HCT116 (cell line): ENCODE results near the gene LSP1. TPM values are rescaled to one million over a fixed set of nuclear protein-coding genes. Genes with fewer than 3 reads are reported as not detected.

Experiments used
- ATAC-seq: fragments of 200-7000 bp; cut with Tn5 transposase; 2 replicates; pipeline ENCODE4 v1.9.1; 2020; ENCODE audit warnings: mild to moderate bottlenecking, moderate library complexity
- BruUV-seq: library from RNA; stranded (reverse); fragments of 400-500 nt; replicated peaks from 2 replicates; lab custom pipeline; 2021; lab: Mats Ljungman, UMichigan
- CTCF ChIA-PET: fragments of 300-600 bp; sonication (Branson Sonifier 250); formaldehyde crosslinking; loops from one replicate; lab custom pipeline; 2021; ENCODE audit warnings: antibody characterized with exemption; lab: Charles Lee
- POLR2A ChIA-PET: fragments of 300-600, 350-600 bp; sonication (Branson Sonifier 250); formaldehyde crosslinking; loops from one replicate; lab custom pipeline; 2021; ENCODE audit warnings: antibody characterized with exemption; lab: Charles Lee
- RAD21 ChIA-PET, 2 experiments: fragments of 300-600 bp; sonication (Branson Sonifier 250); formaldehyde crosslinking; loops; one replicate each; lab custom pipeline; 2023; ENCODE audit warnings: low total read pairs in 2 of 2; ENCODE audit not compliant: uncharacterized antibody in 2 of 2, unreplicated experiment in 2 of 2, low non-redundant PET in 1 of 2; lab: Charles Lee
- DNase-seq: peaks from one replicate; pipeline ENCODE4 v3.0.0-alpha.2; 2010; ENCODE audit warnings: low read depth, low spot score
- H2AFZ ChIP-seq: fragments of 200-600 bp; shearing (Covaris generic), sonication (generic); 2 replicates; pipeline ENCODE4 v1.6.1; 2017; ENCODE audit warnings: low read depth, mixed run types, mixed read lengths, antibody characterized with exemption, low read length; ENCODE audit not compliant: poor library complexity, severe bottlenecking
- H3K27ac ChIP-seq: 2 replicates; pipeline ENCODE4 v1.5.1; 2012; ENCODE audit warnings: low read depth, low read length
- H3K27me3 ChIP-seq: fragments of 200-600 bp; sonication (generic); 2 replicates; pipeline ENCODE4 v1.6.1; 2016; ENCODE audit warnings: mixed run types, low read length, mixed read lengths; ENCODE audit not compliant: insufficient read depth
- H3K36me3 ChIP-seq, 2 experiments: fragments of 200-500 bp in 1 of 2; fragments of 200-600 bp in 1 of 2; sonication (Bioruptor generic) in 1 of 2; sonication (generic) in 1 of 2; 2 replicates each; pipeline versions ENCODE4 v1.5.1 to v1.6.1; 2014 to 2016; ENCODE audit warnings: low read length in 2 of 2, inconsistent platforms in 1 of 2, mixed read lengths in 1 of 2, mixed run types in 1 of 2; ENCODE audit not compliant: insufficient read depth in 2 of 2, control insufficient read depth in 1 of 2
- H3K4me1 ChIP-seq, 2 experiments: fragments of 200-600 bp in 1 of 2; sonication (generic) in 1 of 2; 2 replicates each; pipeline versions ENCODE4 v1.5.1 to v1.6.1; 2012 to 2017; ENCODE audit warnings: low read length in 2 of 2, inconsistent platforms in 1 of 2, mild to moderate bottlenecking in 1 of 2, mixed read lengths in 1 of 2, mixed run types in 1 of 2, moderate library complexity in 1 of 2; ENCODE audit not compliant: insufficient read depth in 2 of 2, control insufficient read depth in 1 of 2
- H3K4me2 ChIP-seq: fragments of 200-600 bp; sonication (generic); 2 replicates; pipeline ENCODE4 v1.6.1; 2017; ENCODE audit warnings: mixed run types, low read length, mixed read lengths
- H3K4me3 ChIP-seq, 2 experiments: fragments of 200-600 bp in 1 of 2; sonication (generic) in 1 of 2; replicated peaks in 1 of 2; 2 replicates each; pipeline ENCODE4 v1.5.1; 2011 to 2016; ENCODE audit warnings: low read length in 2 of 2, control low read depth in 1 of 2, low read depth in 1 of 2, mild to moderate bottlenecking in 1 of 2, mixed read lengths in 1 of 2, mixed run types in 1 of 2
- H3K79me2 ChIP-seq: fragments of 200-600 bp; sonication (generic); 2 replicates; pipeline ENCODE4 v1.6.1; 2017; ENCODE audit warnings: mild to moderate bottlenecking, mixed run types, low read length, moderate library complexity, mixed read lengths; ENCODE audit not compliant: insufficient read depth
- H3K9ac ChIP-seq: fragments of 200-600 bp; sonication (generic); 2 replicates; pipeline ENCODE4 v1.6.1; 2016; ENCODE audit warnings: low read length, mixed read lengths
- H3K9me2 ChIP-seq: fragments of 200-600 bp; sonication (generic), shearing (Covaris generic); 2 replicates; pipeline ENCODE4 v1.6.1; 2017; ENCODE audit warnings: mixed run types, mild to moderate bottlenecking, moderate library complexity; ENCODE audit not compliant: insufficient read depth
- H3K9me3 ChIP-seq, 2 experiments: fragments of 200-500 bp in 1 of 2; fragments of 200-600 bp in 1 of 2; sonication (Bioruptor generic) in 1 of 2; sonication (generic) in 1 of 2; 2 replicates each; pipeline ENCODE4 v1.6.1; 2014 to 2017; ENCODE audit warnings: low read length in 2 of 2, mixed read lengths in 2 of 2, inconsistent platforms in 1 of 2, low read depth in 1 of 2, mild to moderate bottlenecking in 1 of 2, mixed run types in 1 of 2, moderate library complexity in 1 of 2; ENCODE audit not compliant: control insufficient read depth in 1 of 2, insufficient read depth in 1 of 2
- H4K20me1 ChIP-seq: fragments of 200-600 bp; sonication (generic), shearing (Covaris generic); 2 replicates; pipeline ENCODE4 v1.6.1; 2017; ENCODE audit warnings: mixed run types, mild to moderate bottlenecking, moderate library complexity; ENCODE audit not compliant: insufficient read depth
- CEBPB ChIP-seq: IDR thresholded peaks from 2 replicates; pipeline ENCODE4 v1.6.1; 2012; ENCODE audit warnings: low read depth
- CTCF ChIP-seq, 3 experiments: fragments of 200-600 bp in 1 of 3; sonication (generic) in 1 of 3; IDR thresholded peaks in 2 of 3; conservative IDR thresholded peaks in 1 of 3; 2 replicates each; pipeline ENCODE4 v1.5.1; 2012 to 2017; ENCODE audit warnings: low read depth in 2 of 3, low read length in 2 of 3, antibody characterized with exemption in 1 of 3, borderline replicate concordance in 1 of 3, control low read depth in 1 of 3, mild to moderate bottlenecking in 1 of 3, mixed read lengths in 1 of 3, mixed run types in 1 of 3, moderate library complexity in 1 of 3; ENCODE audit not compliant: insufficient read depth in 1 of 3
- EGR1 ChIP-seq: IDR thresholded peaks from 2 replicates; pipeline ENCODE4 v1.6.1; 2012; ENCODE audit warnings: low read depth
- ELF1 ChIP-seq: IDR thresholded peaks from 2 replicates; pipeline ENCODE4 v1.6.1; 2012; ENCODE audit warnings: low read depth, borderline replicate concordance
- EZH2phosphoT487 ChIP-seq: fragments of 200-600 bp; IDR thresholded peaks from 2 replicates; pipeline ENCODE4 v1.6.1; 2018; ENCODE audit warnings: antibody characterized with exemption, borderline replicate concordance
- FOSL1 ChIP-seq: IDR thresholded peaks from 2 replicates; pipeline ENCODE4 v1.6.1; 2012; ENCODE audit warnings: low read depth
- JUND ChIP-seq: IDR thresholded peaks from 2 replicates; pipeline ENCODE4 v1.6.1; 2012
- POLR2A ChIP-seq: IDR thresholded peaks from 2 replicates; pipeline ENCODE4 v1.7.0; 2011; ENCODE audit warnings: borderline replicate concordance; ENCODE audit not compliant: insufficient read depth, insufficient read length; ENCODE audit errors: extremely low read depth
- RAD21 ChIP-seq: IDR thresholded peaks from 2 replicates; pipeline ENCODE4 v1.6.1; 2012; ENCODE audit warnings: low read depth, mild to moderate bottlenecking
- REST ChIP-seq: IDR thresholded peaks from 2 replicates; pipeline ENCODE4 v1.6.1; 2012; ENCODE audit warnings: low read depth
- SIN3A ChIP-seq: IDR thresholded peaks from 2 replicates; pipeline ENCODE4 v1.6.1; 2012; ENCODE audit warnings: low read depth
- SP1 ChIP-seq: IDR thresholded peaks from 2 replicates; pipeline ENCODE4 v1.6.1; 2012; ENCODE audit warnings: low read depth
- TCF7L2 ChIP-seq: IDR thresholded peaks from 2 replicates; pipeline ENCODE4 v1.7.0; 2011; ENCODE audit warnings: borderline replicate concordance, inconsistent platforms; ENCODE audit not compliant: insufficient read depth, insufficient read length; ENCODE audit errors: extremely low read depth
- YY1 ChIP-seq: IDR thresholded peaks from 2 replicates; pipeline ENCODE4 v1.6.1; 2011; ENCODE audit warnings: low read length, low read depth, moderate library complexity, mild to moderate bottlenecking; ENCODE audit not compliant: insufficient replicate concordance; ENCODE audit errors: extremely low read depth
- ZNF274 ChIP-seq: fragments of 200-500 bp; sonication (Bioruptor generic); IDR thresholded peaks from 2 replicates; pipeline ENCODE4 v1.6.1; 2014; ENCODE audit warnings: mild to moderate bottlenecking, low read depth, low read length, inconsistent platforms
- intact Hi-C: fragments of 100-400 bp; cut with micrococcal nuclease; formaldehyde crosslinking; loops from 2 replicates; pipeline ENCODE4 v1.10.0; 2022
- total RNA-seq: library from RNA; stranded (reverse); gene quantifications from one replicate; pipeline ENCODE4 v1.2.1, GENCODE V29; 2021; ENCODE audit not compliant: unreplicated experiment
- TF ChIP-seq, protein P1 (sequence below): IDR thresholded peaks from 2 replicates; pipeline ENCODE4 v1.6.1; 2012
- TF ChIP-seq, protein P2 (sequence below): IDR thresholded peaks from 2 replicates; pipeline ENCODE4 v1.6.1; 2012
- TF ChIP-seq, protein P3 (sequence below): IDR thresholded peaks from 2 replicates; pipeline ENCODE4 v1.6.1; 2011; ENCODE audit warnings: mild to moderate bottlenecking, low read length, moderate library complexity; ENCODE audit not compliant: insufficient replicate concordance; ENCODE audit errors: extremely low read depth

The LSP1 gene
- total RNA-seq, 1 experiment from 2014 or later: 1.3 TPM

GRCh38 chr11:1889941-1890855, 37.3 kb downstream of the LSP1 start:
- TF ChIP-seq ELF1: no peak
- no peak for TF ChIP-seq JUND
- no peak for TF ChIP-seq TCF7L2
- TF ChIP-seq REST: no peak
- TF ChIP-seq EGR1: no peak
- TF ChIP-seq SIN3A: no peak
- TF ChIP-seq FOSL1: no peak
- no peak for TF ChIP-seq CEBPB
- no peak for TF ChIP-seq YY1
- TF ChIP-seq ZNF274: no peak
- TF ChIP-seq EZH2phosphoT487: no peak
- TF ChIP-seq, protein P1, sequence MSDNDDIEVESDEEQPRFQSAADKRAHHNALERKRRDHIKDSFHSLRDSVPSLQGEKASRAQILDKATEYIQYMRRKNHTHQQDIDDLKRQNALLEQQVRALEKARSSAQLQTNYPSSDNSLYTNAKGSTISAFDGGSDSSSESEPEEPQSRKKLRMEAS: no peak
- TF ChIP-seq, protein P2, sequence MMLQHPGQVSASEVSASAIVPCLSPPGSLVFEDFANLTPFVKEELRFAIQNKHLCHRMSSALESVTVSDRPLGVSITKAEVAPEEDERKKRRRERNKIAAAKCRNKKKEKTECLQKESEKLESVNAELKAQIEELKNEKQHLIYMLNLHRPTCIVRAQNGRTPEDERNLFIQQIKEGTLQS: no peak
- TF ChIP-seq RAD21: no peak
- no peak for TF ChIP-seq POLR2A
- TF ChIP-seq, protein P3, sequence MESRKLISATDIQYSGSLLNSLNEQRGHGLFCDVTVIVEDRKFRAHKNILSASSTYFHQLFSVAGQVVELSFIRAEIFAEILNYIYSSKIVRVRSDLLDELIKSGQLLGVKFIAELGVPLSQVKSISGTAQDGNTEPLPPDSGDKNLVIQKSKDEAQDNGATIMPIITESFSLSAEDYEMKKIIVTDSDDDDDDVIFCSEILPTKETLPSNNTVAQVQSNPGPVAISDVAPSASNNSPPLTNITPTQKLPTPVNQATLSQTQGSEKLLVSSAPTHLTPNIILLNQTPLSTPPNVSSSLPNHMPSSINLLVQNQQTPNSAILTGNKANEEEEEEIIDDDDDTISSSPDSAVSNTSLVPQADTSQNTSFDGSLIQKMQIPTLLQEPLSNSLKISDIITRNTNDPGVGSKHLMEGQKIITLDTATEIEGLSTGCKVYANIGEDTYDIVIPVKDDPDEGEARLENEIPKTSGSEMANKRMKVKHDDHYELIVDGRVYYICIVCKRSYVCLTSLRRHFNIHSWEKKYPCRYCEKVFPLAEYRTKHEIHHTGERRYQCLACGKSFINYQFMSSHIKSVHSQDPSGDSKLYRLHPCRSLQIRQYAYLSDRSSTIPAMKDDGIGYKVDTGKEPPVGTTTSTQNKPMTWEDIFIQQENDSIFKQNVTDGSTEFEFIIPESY: no peak
- TF ChIP-seq CTCF (IDR thresholded peaks at IDR 0.05 in 2 of 3, conservative IDR thresholded peaks at IDR 0.05 in 1 of 3; ENCODE audit: borderline replicate concordance in 1 of 3, insufficient read depth in 1 of 3, low read depth in 2 of 3, low read length in 2 of 3): no peak
- no peak for TF ChIP-seq SP1
- DNase-seq (no peak), ATAC-seq (no peak)
- no peak overlapping the region for H3K4me2 ChIP-seq
- intact Hi-C loops: loop anchor here (10.0 kb wide), 1 partner anchor 55 kb away; the partner anchor contains the start of gene MRPL23
- no peaks in the 10 kb centered on the region for H3K79me2 ChIP-seq
- ChIA-PET CTCF (interaction anchor here (0.6 kb wide), 1 partner anchor 14 kb away, joined by 3 read pairs; no protein-coding TSS in a partner anchor), POLR2A (no interaction called here), RAD21 (no interaction called here)
- no peaks in the 10 kb centered on the region for H3K4me1 ChIP-seq
- no peak overlapping the region for H3K9ac ChIP-seq
- no peaks in the 10 kb centered on the region for H4K20me1 ChIP-seq
- H3K36me3 ChIP-seq: no peaks in the 10 kb centered on the region
- H3K9me3 ChIP-seq: no peaks in the 10 kb centered on the region
- no TSS peak for BruUV-seq
- no peaks in the 10 kb centered on the region for H3K9me2 ChIP-seq
- H3K27ac ChIP-seq: no peak overlapping the region
- H3K27me3 ChIP-seq: peaks cover 5% of the 10 kb centered on the region; the same call in 1 of the 2 replicates
- H3K4me3 ChIP-seq: no peak overlapping the region
- no peak overlapping the region for H2AFZ ChIP-seq
